HS-27A (cell line): ENCODE measurements around the gene CGB8.
"Not testable (repeated sequence)": the region's sequence is repeated elsewhere in the genome, so short reads cannot be mapped to it uniquely, and the experiment has no call there.

ENCODE experiments used
- DNase-seq: peaks from one replicate; pipeline ENCODE4 v3.0.0-alpha.2; 2012; ENCODE audit warnings: low read depth, missing footprints

Gene CGB8

GRCh38 chr19:49064768-49065611 is 16.1 kb upstream of the CGB8 start, which contains the start of gene NTF4:
TSS of gene NTF4 (minus strand) at chr19:49064818. CDS start at chr19:49061997, 2,821 bp downstream.
- DNase-seq, result no peak

GRCh38 chr19:49064029-49064629 is 15.2 kb upstream of the CGB8 start:
- DNase-seq, result no peak

- DNase-seq, result no peak
Measured at GRCh38 chr19:49061445-49061844, 12.5 kb upstream of the CGB8 start.

GRCh38 chr19:49061000-49061399 is 12.1 kb upstream of the CGB8 start:
- DNase-seq, result no peak

GRCh38 chr19:49059053-49059452 is 10.1 kb upstream of the CGB8 start:
- DNase-seq, result no peak

GRCh38 chr19:49058562-49058961 is 9.7 kb upstream of the CGB8 start:
- DNase-seq, result no peak

- DNase-seq, result no peak
Measured at GRCh38 chr19:49057636-49058234, 8.8 kb upstream of the CGB8 start, which contains the start of gene CGB7. TSS of gene CGB7 (minus strand) at chr19:49057749. CDS start at chr19:49055375, 2,374 bp downstream.

GRCh38 chr19:49056902-49057596 is 8.1 kb upstream of the CGB8 start:
- not testable (repeated sequence) for DNase-seq

- no peak for DNase-seq
Measured at GRCh38 chr19:49056101-49056901, 7.4 kb upstream of the CGB8 start.

- DNase-seq, result not testable (repeated sequence)
Measured at GRCh38 chr19:49050376-49051033, 1.6 kb upstream of the CGB8 start.

- DNase-seq, result not testable (repeated sequence)
Measured at GRCh38 chr19:49049834-49050233, 923 bp upstream of the CGB8 start.

GRCh38 chr19:49043548-49043947 is 5.4 kb downstream of the CGB8 start, which contains the start of gene CGB5:
TSS of gene CGB5 (plus strand) at chr19:49043848. CDS start at chr19:49044210, 362 bp downstream.
- DNase-seq, result not testable (repeated sequence)

GRCh38 chr19:49042666-49043065 is 6.2 kb downstream of the CGB8 start:
- DNase-seq, result not testable (repeated sequence)

GRCh38 chr19:49042177-49042576 is 6.7 kb downstream of the CGB8 start:
- DNase-seq, result no peak

GRCh38 chr19:49039736-49040135 is 9.2 kb downstream of the CGB8 start:
- DNase-seq, result not testable (repeated sequence)

GRCh38 chr19:49038557-49039276 is 10.2 kb downstream of the CGB8 start:
- peak; percentile 62 for DNase-seq

GRCh38 chr19:49038111-49038510 is 10.8 kb downstream of the CGB8 start:
- not testable (repeated sequence) for DNase-seq

GRCh38 chr19:49036815-49037214 is 12.1 kb downstream of the CGB8 start, which contains the start of gene CGB1:
TSS of gene CGB1 (minus strand) at chr19:49036895. CDS start at chr19:49036711, 184 bp downstream.
- DNase-seq, result not testable (repeated sequence)

- not testable (repeated sequence) for DNase-seq
Measured at GRCh38 chr19:49031642-49032301, 17.1 kb downstream of the CGB8 start, which contains the start of gene CGB2. TSS of gene CGB2 (plus strand) at chr19:49031890. CDS start at chr19:49032096, 206 bp downstream.
